ENCODE data around the gene OXGR1.

Gene OXGR1

DNA sequence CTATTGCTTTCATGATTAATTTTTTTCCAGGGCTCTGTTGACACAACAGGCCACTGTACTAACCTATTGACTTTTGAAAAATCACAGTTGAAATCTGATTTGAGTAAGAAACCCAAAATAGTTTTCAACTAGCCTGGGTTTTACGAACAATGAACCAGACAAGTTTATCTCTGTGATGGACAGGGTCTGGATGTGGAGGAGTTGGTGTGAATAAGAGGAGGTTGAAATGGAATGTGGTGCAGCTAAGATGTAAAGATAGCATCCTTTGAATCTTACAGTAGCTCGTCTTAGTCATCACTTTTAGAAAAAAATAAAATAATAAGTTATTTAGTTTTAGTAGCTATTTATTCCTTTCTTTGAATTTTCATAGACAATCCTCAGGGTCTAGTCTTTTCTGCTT is 8.3 kb upstream of the OXGR1 start:
- no peak overlapping the region for H3K4me3 ChIP-seq (ENCODE audit: low read depth, low read length)
- no peaks in the 10 kb centered on the region for H3K4me1 ChIP-seq
- no peak overlapping the region for H3K9ac ChIP-seq
- no peak overlapping the region for H2AFZ ChIP-seq
- no peaks in the 10 kb centered on the region for H3K36me3 ChIP-seq (ENCODE audit: control insufficient read depth, insufficient read depth, low read length)
- H3K79me2 ChIP-seq: no peaks in the 10 kb centered on the region
- H3K4me2 ChIP-seq (ENCODE audit: low read length): no peak overlapping the region
- no peak overlapping the region for H3K27ac ChIP-seq
- no peaks in the 10 kb centered on the region for H3K27me3 ChIP-seq (ENCODE audit: control insufficient read depth, insufficient read depth, low read length)
- TF ChIP-seq, protein P1, sequence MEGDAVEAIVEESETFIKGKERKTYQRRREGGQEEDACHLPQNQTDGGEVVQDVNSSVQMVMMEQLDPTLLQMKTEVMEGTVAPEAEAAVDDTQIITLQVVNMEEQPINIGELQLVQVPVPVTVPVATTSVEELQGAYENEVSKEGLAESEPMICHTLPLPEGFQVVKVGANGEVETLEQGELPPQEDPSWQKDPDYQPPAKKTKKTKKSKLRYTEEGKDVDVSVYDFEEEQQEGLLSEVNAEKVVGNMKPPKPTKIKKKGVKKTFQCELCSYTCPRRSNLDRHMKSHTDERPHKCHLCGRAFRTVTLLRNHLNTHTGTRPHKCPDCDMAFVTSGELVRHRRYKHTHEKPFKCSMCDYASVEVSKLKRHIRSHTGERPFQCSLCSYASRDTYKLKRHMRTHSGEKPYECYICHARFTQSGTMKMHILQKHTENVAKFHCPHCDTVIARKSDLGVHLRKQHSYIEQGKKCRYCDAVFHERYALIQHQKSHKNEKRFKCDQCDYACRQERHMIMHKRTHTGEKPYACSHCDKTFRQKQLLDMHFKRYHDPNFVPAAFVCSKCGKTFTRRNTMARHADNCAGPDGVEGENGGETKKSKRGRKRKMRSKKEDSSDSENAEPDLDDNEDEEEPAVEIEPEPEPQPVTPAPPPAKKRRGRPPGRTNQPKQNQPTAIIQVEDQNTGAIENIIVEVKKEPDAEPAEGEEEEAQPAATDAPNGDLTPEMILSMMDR (IDR thresholded peaks at IDR 0.05): no peak
- no peaks in the 10 kb centered on the region for H3K9me3 ChIP-seq (ENCODE audit: control insufficient read depth, low read length)

DNA sequence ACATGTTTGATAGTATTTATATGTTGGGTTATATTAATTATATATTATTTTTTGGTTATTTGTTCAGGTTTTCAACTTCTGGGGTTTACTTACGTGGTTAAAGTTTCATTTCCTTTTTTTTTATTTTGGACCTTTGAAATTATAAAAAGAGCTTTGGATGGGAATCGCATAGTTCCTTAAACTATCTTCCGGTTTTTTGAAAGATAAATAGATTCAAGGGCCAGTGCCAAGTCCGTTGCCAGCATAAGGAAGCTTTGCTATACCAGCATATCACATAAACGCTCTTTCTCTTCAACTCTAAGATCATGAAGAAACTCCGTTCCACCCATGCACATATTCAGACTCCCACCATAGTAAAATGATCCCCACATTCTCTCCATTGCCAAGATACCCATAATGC is 7.4 kb upstream of the OXGR1 start:
- Histone ChIP-seq H2AFZ (no peak overlapping the region), H3K4me2 (ENCODE audit: low read length) (no peak overlapping the region), H3K79me2 (no peaks in the 10 kb centered on the region), H3K9ac (no peak overlapping the region), H3K4me1 (no peaks in the 10 kb centered on the region), H3K27ac (no peak overlapping the region), H3K36me3 (ENCODE audit: control insufficient read depth, insufficient read depth, low read length) (no peaks in the 10 kb centered on the region), H3K9me3 (ENCODE audit: control insufficient read depth, low read length) (no peaks in the 10 kb centered on the region), H3K27me3 (ENCODE audit: control insufficient read depth, insufficient read depth, low read length) (no peaks in the 10 kb centered on the region), H3K4me3 (ENCODE audit: low read depth, low read length) (no peak overlapping the region)
- TF ChIP-seq, protein P1 (IDR thresholded peaks at IDR 0.05): no peak

DNA sequence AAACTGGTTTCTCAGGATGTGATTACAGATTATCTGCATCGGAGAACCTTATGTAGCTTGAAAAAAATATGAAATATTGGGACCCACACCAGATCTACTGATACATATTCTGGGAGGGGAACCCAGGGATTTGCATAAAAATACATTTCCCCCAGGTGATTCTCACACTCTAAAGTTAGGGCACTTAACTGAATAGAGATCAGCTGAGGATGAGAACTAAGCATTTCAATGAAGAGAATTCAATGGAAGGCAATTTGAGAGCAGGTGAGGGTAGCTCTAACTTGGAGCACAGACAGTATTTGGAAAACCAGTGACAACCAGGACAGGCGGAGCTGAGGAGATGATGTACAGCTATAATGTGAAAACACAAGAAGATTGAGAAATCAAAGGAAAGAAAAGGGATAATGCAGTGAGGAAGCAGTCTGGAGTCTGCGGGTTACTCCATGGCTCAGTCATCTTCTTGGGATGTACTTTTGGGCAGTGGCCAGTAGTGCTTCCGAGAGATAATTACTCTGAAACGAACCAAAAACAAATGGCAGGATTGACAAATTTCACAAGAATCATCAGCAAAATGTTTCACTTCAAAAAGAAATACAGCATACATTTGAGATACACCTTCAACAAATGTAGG is 6.1 kb upstream of the OXGR1 start:
- no peak overlapping the region for H3K4me2 ChIP-seq (ENCODE audit: low read length)
- H3K9me3 ChIP-seq (ENCODE audit: control insufficient read depth, low read length): no peaks in the 10 kb centered on the region
- no peaks in the 10 kb centered on the region for H3K27me3 ChIP-seq (ENCODE audit: control insufficient read depth, insufficient read depth, low read length)
- no peak overlapping the region for H3K9ac ChIP-seq
- H3K4me1 ChIP-seq: no peaks in the 10 kb centered on the region
- H3K4me3 ChIP-seq (ENCODE audit: low read depth, low read length): no peak overlapping the region
- no peak overlapping the region for H2AFZ ChIP-seq
- H3K27ac ChIP-seq: no peak overlapping the region
- H3K79me2 ChIP-seq: no peaks in the 10 kb centered on the region
- H3K36me3 ChIP-seq (ENCODE audit: control insufficient read depth, insufficient read depth, low read length): no peaks in the 10 kb centered on the region
- TF ChIP-seq, protein P1 (IDR thresholded peaks at IDR 0.05): no peak

DNA sequence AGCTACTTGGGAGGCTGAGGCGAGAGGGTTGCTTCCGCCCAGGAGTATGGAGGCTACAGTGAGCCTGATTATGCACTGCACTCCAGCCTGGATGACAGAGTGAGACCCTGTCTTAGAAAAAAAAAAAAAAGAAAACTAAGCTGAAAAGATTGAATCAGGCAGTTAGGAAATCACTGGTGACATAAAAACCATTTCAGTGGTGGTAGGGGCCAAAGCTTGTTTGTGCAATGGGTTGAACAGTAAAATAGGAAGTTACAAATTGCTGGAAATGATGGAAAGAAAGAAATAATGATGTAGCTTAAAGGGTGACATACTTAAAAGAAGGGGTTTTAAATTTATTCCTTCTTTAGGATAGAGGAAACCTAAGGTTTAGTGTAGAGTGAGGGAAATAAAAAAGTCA is 4.8 kb upstream of the OXGR1 start:
- Histone ChIP-seq H2AFZ (no peak overlapping the region), H3K36me3 (ENCODE audit: control insufficient read depth, insufficient read depth, low read length) (no peaks in the 10 kb centered on the region), H3K27me3 (ENCODE audit: control insufficient read depth, insufficient read depth, low read length) (no peaks in the 10 kb centered on the region), H3K4me1 (no peaks in the 10 kb centered on the region), H3K27ac (no peak overlapping the region), H3K9me3 (ENCODE audit: control insufficient read depth, low read length) (no peaks in the 10 kb centered on the region), H3K79me2 (no peaks in the 10 kb centered on the region), H3K4me2 (ENCODE audit: low read length) (no peak overlapping the region), H3K9ac (no peak overlapping the region), H3K4me3 (ENCODE audit: low read depth, low read length) (no peak overlapping the region)
- TF ChIP-seq, protein P1 (IDR thresholded peaks at IDR 0.05): no peak

DNA sequence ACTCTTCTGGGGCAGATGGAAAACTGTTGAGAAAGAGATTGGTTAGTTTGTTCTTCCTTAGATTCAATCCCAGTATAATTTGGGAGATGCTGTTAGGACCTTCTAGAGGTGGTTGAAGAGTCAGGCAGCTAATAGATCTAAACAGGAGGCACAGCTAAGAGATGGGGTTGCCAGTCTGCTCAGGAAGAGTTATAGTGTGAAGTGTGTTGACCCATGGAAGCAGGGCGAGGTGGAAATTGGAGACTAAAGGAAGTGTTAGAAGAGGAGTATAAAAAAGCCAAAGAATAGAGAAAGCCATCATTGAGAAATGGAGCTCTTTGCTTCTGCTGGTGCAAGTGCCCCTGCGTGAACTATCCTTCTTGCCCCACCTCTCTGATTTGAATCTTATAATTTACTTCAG is 3.8 kb upstream of the OXGR1 start:
- Histone ChIP-seq H3K27me3 (ENCODE audit: control insufficient read depth, insufficient read depth, low read length) (no peaks in the 10 kb centered on the region), H3K4me2 (ENCODE audit: low read length) (no peak overlapping the region), H3K4me3 (ENCODE audit: low read depth, low read length) (no peak overlapping the region), H3K9ac (no peak overlapping the region), H3K27ac (no peak overlapping the region), H3K36me3 (ENCODE audit: control insufficient read depth, insufficient read depth, low read length) (no peaks in the 10 kb centered on the region), H3K4me1 (no peaks in the 10 kb centered on the region), H3K9me3 (ENCODE audit: control insufficient read depth, low read length) (no peaks in the 10 kb centered on the region), H3K79me2 (no peaks in the 10 kb centered on the region), H2AFZ (no peak overlapping the region)
- TF ChIP-seq, protein P1 (IDR thresholded peaks at IDR 0.05): no peak
